ENCODE results near the gene FZR1.

Gene FZR1

GRCh38 chr19:3515891-3516422 lies 9.8 kb downstream of the FZR1 start:
- Histone ChIP-seq H3K36me3 (ENCODE audit: control insufficient read depth in 2 of 2, insufficient read depth in 2 of 2, low read length in 2 of 2) (peaks cover 5 to 17% of the 10 kb centered on the region in 2 donors), H3K27ac (ENCODE audit: low read depth in 2 of 2, low read length in 2 of 2) (no peak overlapping the region), H3K9ac (ENCODE audit: low read depth in 1 of 2, low read length in 2 of 2) (no peak overlapping the region), H3K4me3 (ENCODE audit: low read length in 2 of 2) (no peak overlapping the region), H3K27me3 (ENCODE audit: control insufficient read depth in 2 of 2, insufficient read depth in 2 of 2, low read length in 2 of 2) (no peaks in the 10 kb centered on the region), H3K4me1 (ENCODE audit: control insufficient read depth in 2 of 2, insufficient read depth in 2 of 2, low read length in 2 of 2) (peaks cover 0 to 2% of the 10 kb centered on the region in 2 donors), H3K9me3 (ENCODE audit: control insufficient read depth in 2 of 2, low read length in 2 of 2) (no peaks in the 10 kb centered on the region)

- Histone ChIP-seq H3K9me3 (ENCODE audit: control insufficient read depth in 2 of 2, low read length in 2 of 2) (no peaks in the 10 kb centered on the region), H3K4me1 (ENCODE audit: control insufficient read depth in 2 of 2, insufficient read depth in 2 of 2, low read length in 2 of 2) (peaks cover 0 to 2% of the 10 kb centered on the region in 2 donors), H3K27ac (ENCODE audit: low read depth in 2 of 2, low read length in 2 of 2) (no peak overlapping the region), H3K9ac (ENCODE audit: low read depth in 1 of 2, low read length in 2 of 2) (no peak overlapping the region), H3K36me3 (ENCODE audit: control insufficient read depth in 2 of 2, insufficient read depth in 2 of 2, low read length in 2 of 2) (peaks cover 5 to 15% of the 10 kb centered on the region in 2 donors), H3K4me3 (ENCODE audit: low read length in 2 of 2) (no peak overlapping the region), H3K27me3 (ENCODE audit: control insufficient read depth in 2 of 2, insufficient read depth in 2 of 2, low read length in 2 of 2) (no peaks in the 10 kb centered on the region)
These were observed 10.6 kb downstream of the FZR1 start for GRCh38 chr19:3516675-3517207.

GRCh38 chr19:3517638-3518037 lies 11.5 kb downstream of the FZR1 start:
- no peaks in the 10 kb centered on the region for H3K27me3 ChIP-seq (ENCODE audit: control insufficient read depth in 2 of 2, insufficient read depth in 2 of 2, low read length in 2 of 2)
- no peaks in the 10 kb centered on the region for H3K9me3 ChIP-seq (ENCODE audit: control insufficient read depth in 2 of 2, low read length in 2 of 2)
- H3K27ac ChIP-seq (ENCODE audit: low read depth in 2 of 2, low read length in 2 of 2), result no peak overlapping the region
- peaks cover 7 to 19% of the 10 kb centered on the region in 2 donors for H3K36me3 ChIP-seq (ENCODE audit: control insufficient read depth in 2 of 2, insufficient read depth in 2 of 2, low read length in 2 of 2)
- H3K4me3 ChIP-seq (ENCODE audit: low read length in 2 of 2), result no peak overlapping the region
- H3K4me1 ChIP-seq (ENCODE audit: control insufficient read depth in 2 of 2, insufficient read depth in 2 of 2, low read length in 2 of 2), result peaks cover 0 to 2% of the 10 kb centered on the region in 2 donors
- no peak overlapping the region for H3K9ac ChIP-seq (ENCODE audit: low read depth in 1 of 2, low read length in 2 of 2)

- no peak overlapping the region for H3K9ac ChIP-seq (ENCODE audit: low read depth in 1 of 2, low read length in 2 of 2)
- H3K4me3 ChIP-seq (ENCODE audit: low read length in 2 of 2), result no peak overlapping the region
- peaks cover 0 to 2% of the 10 kb centered on the region in 2 donors for H3K4me1 ChIP-seq (ENCODE audit: control insufficient read depth in 2 of 2, insufficient read depth in 2 of 2, low read length in 2 of 2)
- H3K9me3 ChIP-seq (ENCODE audit: control insufficient read depth in 2 of 2, low read length in 2 of 2), result no peaks in the 10 kb centered on the region
- no peaks in the 10 kb centered on the region for H3K27me3 ChIP-seq (ENCODE audit: control insufficient read depth in 2 of 2, insufficient read depth in 2 of 2, low read length in 2 of 2)
- H3K36me3 ChIP-seq (ENCODE audit: control insufficient read depth in 2 of 2, insufficient read depth in 2 of 2, low read length in 2 of 2), result peaks cover 11 to 19% of the 10 kb centered on the region in 2 donors
- no peak overlapping the region for H3K27ac ChIP-seq (ENCODE audit: low read depth in 2 of 2, low read length in 2 of 2)
These were observed 12.1 kb downstream of the FZR1 start for GRCh38 chr19:3518255-3518654.

GRCh38 chr19:3518659-3519058 lies 12.5 kb downstream of the FZR1 start:
- H3K27me3 ChIP-seq (ENCODE audit: control insufficient read depth in 2 of 2, insufficient read depth in 2 of 2, low read length in 2 of 2), result no peaks in the 10 kb centered on the region
- H3K4me3 ChIP-seq (ENCODE audit: low read length in 2 of 2), result no peak overlapping the region
- H3K4me1 ChIP-seq (ENCODE audit: control insufficient read depth in 2 of 2, insufficient read depth in 2 of 2, low read length in 2 of 2), result peaks cover 0 to 2% of the 10 kb centered on the region in 2 donors
- peaks cover 15 to 22% of the 10 kb centered on the region in 2 donors for H3K36me3 ChIP-seq (ENCODE audit: control insufficient read depth in 2 of 2, insufficient read depth in 2 of 2, low read length in 2 of 2)
- H3K9me3 ChIP-seq (ENCODE audit: control insufficient read depth in 2 of 2, low read length in 2 of 2), result no peaks in the 10 kb centered on the region
- H3K27ac ChIP-seq (ENCODE audit: low read depth in 2 of 2, low read length in 2 of 2), result no peak overlapping the region
- H3K9ac ChIP-seq (ENCODE audit: low read depth in 1 of 2, low read length in 2 of 2), result no peak overlapping the region

GRCh38 chr19:3519126-3519525 lies 13.0 kb downstream of the FZR1 start:
- Histone ChIP-seq H3K36me3 (ENCODE audit: control insufficient read depth in 2 of 2, insufficient read depth in 2 of 2, low read length in 2 of 2) (peaks cover 18 to 26% of the 10 kb centered on the region in 2 donors), H3K9me3 (ENCODE audit: control insufficient read depth in 2 of 2, low read length in 2 of 2) (no peaks in the 10 kb centered on the region), H3K4me3 (ENCODE audit: low read length in 2 of 2) (no peak overlapping the region), H3K4me1 (ENCODE audit: control insufficient read depth in 2 of 2, insufficient read depth in 2 of 2, low read length in 2 of 2) (peaks cover 0 to 2% of the 10 kb centered on the region in 2 donors), H3K27me3 (ENCODE audit: control insufficient read depth in 2 of 2, insufficient read depth in 2 of 2, low read length in 2 of 2) (no peaks in the 10 kb centered on the region), H3K27ac (ENCODE audit: low read depth in 2 of 2, low read length in 2 of 2) (no peak overlapping the region), H3K9ac (ENCODE audit: low read depth in 1 of 2, low read length in 2 of 2) (no peak overlapping the region)

- Histone ChIP-seq H3K27me3 (ENCODE audit: control insufficient read depth in 2 of 2, insufficient read depth in 2 of 2, low read length in 2 of 2) (no peaks in the 10 kb centered on the region), H3K4me3 (ENCODE audit: low read length in 2 of 2) (no peak overlapping the region), H3K9me3 (ENCODE audit: control insufficient read depth in 2 of 2, low read length in 2 of 2) (no peaks in the 10 kb centered on the region), H3K27ac (ENCODE audit: low read depth in 2 of 2, low read length in 2 of 2) (no peak overlapping the region), H3K36me3 (ENCODE audit: control insufficient read depth in 2 of 2, insufficient read depth in 2 of 2, low read length in 2 of 2) (peaks cover 28 to 37% of the 10 kb centered on the region in 2 donors), H3K9ac (ENCODE audit: low read depth in 1 of 2, low read length in 2 of 2) (no peak overlapping the region), H3K4me1 (ENCODE audit: control insufficient read depth in 2 of 2, insufficient read depth in 2 of 2, low read length in 2 of 2) (peaks cover 0 to 2% of the 10 kb centered on the region in 2 donors)
These were observed 14.3 kb downstream of the FZR1 start for GRCh38 chr19:3520166-3521103.

GRCh38 chr19:3521104-3521445 lies 15.0 kb downstream of the FZR1 start:
- Histone ChIP-seq H3K9ac (ENCODE audit: low read depth in 1 of 2, low read length in 2 of 2) (no peak overlapping the region), H3K36me3 (ENCODE audit: control insufficient read depth in 2 of 2, insufficient read depth in 2 of 2, low read length in 2 of 2) (peaks cover 33 to 37% of the 10 kb centered on the region in 2 donors), H3K4me3 (ENCODE audit: low read length in 2 of 2) (no peak overlapping the region), H3K9me3 (ENCODE audit: control insufficient read depth in 2 of 2, low read length in 2 of 2) (no peaks in the 10 kb centered on the region), H3K27me3 (ENCODE audit: control insufficient read depth in 2 of 2, insufficient read depth in 2 of 2, low read length in 2 of 2) (no peaks in the 10 kb centered on the region), H3K4me1 (ENCODE audit: control insufficient read depth in 2 of 2, insufficient read depth in 2 of 2, low read length in 2 of 2) (peaks cover 0 to 2% of the 10 kb centered on the region in 2 donors), H3K27ac (ENCODE audit: low read depth in 2 of 2, low read length in 2 of 2) (no peak overlapping the region)

GRCh38 chr19:3522421-3523360 lies 16.6 kb downstream of the FZR1 start:
- Histone ChIP-seq H3K36me3 (ENCODE audit: control insufficient read depth in 2 of 2, insufficient read depth in 2 of 2, low read length in 2 of 2) (peaks cover 44 to 48% of the 10 kb centered on the region in 2 donors), H3K4me1 (ENCODE audit: control insufficient read depth in 2 of 2, insufficient read depth in 2 of 2, low read length in 2 of 2) (no peaks in the 10 kb centered on the region)

More at GRCh38 chr19:3522421-3523360, 16.6 kb downstream of the FZR1 start:
- Histone ChIP-seq H3K27ac (ENCODE audit: low read depth in 2 of 2, low read length in 2 of 2) (no peak overlapping the region), H3K9ac (ENCODE audit: low read depth in 1 of 2, low read length in 2 of 2) (no peak overlapping the region), H3K9me3 (ENCODE audit: control insufficient read depth in 2 of 2, low read length in 2 of 2) (no peaks in the 10 kb centered on the region), H3K27me3 (ENCODE audit: control insufficient read depth in 2 of 2, insufficient read depth in 2 of 2, low read length in 2 of 2) (no peaks in the 10 kb centered on the region), H3K4me3 (ENCODE audit: low read length in 2 of 2) (no peak overlapping the region)
